Thyroid gland (tissue), 4 donors: ENCODE data around the gene NRTN.

ENCODE experiments used
- CTCF ChIP-seq, 6 experiments: fragments of 200-600 bp in 3 of 6; fragments of 450-650 bp in 3 of 6; sonication (generic) in 3 of 6; IDR thresholded peaks; one replicate each; pipeline ENCODE4 v1.5.1; 2016 to 2019; ENCODE audit warnings: antibody characterized with exemption in 6 of 6, mild to moderate bottlenecking in 2 of 6, inconsistent platforms in 1 of 6, moderate library complexity in 1 of 6
- POLR2A ChIP-seq, 2 donors: fragments of 450-650 bp; IDR thresholded peaks; one replicate each; pipeline ENCODE4 v1.6.1; 2017; ENCODE audit warnings: antibody characterized with exemption in 2 of 2, mild to moderate bottlenecking in 2 of 2, moderate library complexity in 1 of 2

DNA sequence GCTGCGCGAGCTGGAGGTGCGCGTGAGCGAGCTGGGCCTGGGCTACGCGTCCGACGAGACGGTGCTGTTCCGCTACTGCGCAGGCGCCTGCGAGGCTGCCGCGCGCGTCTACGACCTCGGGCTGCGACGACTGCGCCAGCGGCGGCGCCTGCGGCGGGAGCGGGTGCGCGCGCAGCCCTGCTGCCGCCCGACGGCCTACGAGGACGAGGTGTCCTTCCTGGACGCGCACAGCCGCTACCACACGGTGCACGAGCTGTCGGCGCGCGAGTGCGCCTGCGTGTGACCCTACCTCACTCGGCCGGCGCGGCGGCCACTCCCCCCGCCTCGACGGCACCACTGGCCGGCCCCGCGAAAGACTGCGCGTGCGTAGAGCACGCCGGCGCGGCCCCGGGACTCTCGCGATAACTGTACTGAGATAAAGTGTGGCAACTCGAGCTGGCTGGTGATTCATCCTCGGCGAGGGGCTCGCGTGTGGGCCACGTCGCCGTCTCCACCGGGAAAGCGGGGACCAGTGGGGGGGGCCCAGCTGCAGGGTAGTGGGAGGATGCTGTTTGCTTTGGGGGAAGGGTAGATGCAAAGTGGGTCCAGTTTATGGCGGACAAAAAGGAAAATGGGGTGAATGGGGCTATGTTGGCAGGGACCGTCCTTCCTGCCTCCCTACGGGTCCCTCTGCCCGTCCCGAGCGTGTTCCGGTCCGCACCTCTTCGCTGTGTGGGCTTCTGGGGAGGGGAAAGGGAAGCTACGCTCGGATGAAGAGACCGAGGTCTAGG is 23.2 kb downstream of the NRTN start:
- no peak for TF ChIP-seq CTCF (IDR thresholded peaks at IDR 0.05)
- peak; percentile 67 to 81 for TF ChIP-seq POLR2A (IDR thresholded peaks at IDR 0.05)
